ENCODE results near the gene ARIH2.

DNA sequence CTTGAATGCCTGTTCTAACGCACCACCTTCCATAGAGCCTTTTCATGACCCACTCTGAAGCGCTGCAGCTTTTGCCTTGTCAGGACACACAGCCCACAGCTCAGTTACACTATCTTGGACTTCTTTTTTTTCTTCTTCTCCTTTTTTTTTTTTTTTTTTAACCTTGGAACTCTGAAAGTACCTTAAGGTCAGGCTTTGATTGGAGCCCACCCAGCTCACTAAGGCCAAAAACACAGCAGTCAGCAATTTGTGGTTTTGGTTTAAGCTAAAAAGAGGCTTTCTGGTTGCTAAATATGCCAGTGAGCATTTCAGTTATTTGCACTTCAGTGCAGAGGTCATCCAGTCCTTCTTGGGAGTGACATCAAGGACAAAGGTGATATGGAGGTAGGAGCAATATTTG, 21.7 kb upstream of the ARIH2 start:
- TF ChIP-seq CTCF (IDR thresholded peaks at IDR 0.05) (no peak), POLR2A (IDR thresholded peaks at IDR 0.05) (no peak), POLR2AphosphoS5 (IDR thresholded peaks at IDR 0.05) (no peak)

Data from breast epithelium (tissue), 3 donors.